PFSK-1 (cell line): ENCODE data around the gene EIF2AK3.

Source experiments
- FOXP2 ChIP-seq: optimal IDR thresholded peaks from 2 replicates; pipeline ENCODE3; 2011; ENCODE audit warnings: borderline replicate concordance, control low read depth, inconsistent platforms; ENCODE audit not compliant: insufficient read depth; ENCODE audit errors: extremely low read length, extremely low read depth
- POLR2AphosphoS5 ChIP-seq: IDR thresholded peaks from 2 replicates; pipeline ENCODE4 v1.6.1; 2012; ENCODE audit warnings: low read depth, mild to moderate bottlenecking, control low read depth, low read length, moderate library complexity
- REST ChIP-seq, 2 experiments: IDR thresholded peaks; 2 replicates each; pipeline versions ENCODE4 v1.6.1 to v1.8.0; 2011 to 2012; ENCODE audit warnings: low read depth in 2 of 2, low read length in 2 of 2, control low read depth in 1 of 2, inconsistent platforms in 1 of 2, mild to moderate bottlenecking in 1 of 2, moderate library complexity in 1 of 2; ENCODE audit not compliant: insufficient read depth in 1 of 2
- SIN3A ChIP-seq: IDR thresholded peaks from 2 replicates; pipeline ENCODE4 v1.6.1; 2012; ENCODE audit warnings: mild to moderate bottlenecking, low read length, moderate library complexity, borderline replicate concordance; ENCODE audit not compliant: insufficient read depth
- TAF1 ChIP-seq: IDR thresholded peaks from 2 replicates; pipeline ENCODE4 v1.6.1; 2012; ENCODE audit warnings: low read length, control low read depth, borderline replicate concordance; ENCODE audit not compliant: insufficient read depth

GRCh38 chr2:88613921-88614320, 13.3 kb downstream of the EIF2AK3 start:
- TF ChIP-seq TAF1 (no peak), REST (IDR thresholded peaks at IDR 0.05; ENCODE audit: insufficient read depth in 1 of 2, low read depth in 2 of 2, low read length in 2 of 2) (no peak), POLR2AphosphoS5 (no peak), SIN3A (no peak), FOXP2 (no peak)
